Right renal pelvis (tissue), 4 donors: ENCODE measurements around the gene KCNG2. TPM values are rescaled to one million over a fixed set of nuclear protein-coding genes. Genes with fewer than 3 reads are reported as not detected.
"Not testable (repeated sequence)": the region's sequence is repeated elsewhere in the genome, so short reads cannot be mapped to it uniquely, and the experiment has no call there.

Source experiments
- DNase-seq, 4 donors: peaks; one replicate each; pipeline ENCODE4 v3.0.0-alpha.2; 2013; ENCODE audit warnings: low read depth in 4 of 4, low spot score in 3 of 4, missing footprints in 1 of 4
- polyA plus RNA-seq, 4 donors: library from polyadenylated mRNA; unstranded; fragments of 120-200 nt; gene quantifications; one replicate each; pipeline ENCODE4 v1.2.1, GENCODE V29; 2013; ENCODE audit not compliant: insufficient read length in 4 of 4

KCNG2 gene
- polyA plus RNA-seq, 4 donors = 0.13 to 0.52 (median 0.15) TPM

DNA sequence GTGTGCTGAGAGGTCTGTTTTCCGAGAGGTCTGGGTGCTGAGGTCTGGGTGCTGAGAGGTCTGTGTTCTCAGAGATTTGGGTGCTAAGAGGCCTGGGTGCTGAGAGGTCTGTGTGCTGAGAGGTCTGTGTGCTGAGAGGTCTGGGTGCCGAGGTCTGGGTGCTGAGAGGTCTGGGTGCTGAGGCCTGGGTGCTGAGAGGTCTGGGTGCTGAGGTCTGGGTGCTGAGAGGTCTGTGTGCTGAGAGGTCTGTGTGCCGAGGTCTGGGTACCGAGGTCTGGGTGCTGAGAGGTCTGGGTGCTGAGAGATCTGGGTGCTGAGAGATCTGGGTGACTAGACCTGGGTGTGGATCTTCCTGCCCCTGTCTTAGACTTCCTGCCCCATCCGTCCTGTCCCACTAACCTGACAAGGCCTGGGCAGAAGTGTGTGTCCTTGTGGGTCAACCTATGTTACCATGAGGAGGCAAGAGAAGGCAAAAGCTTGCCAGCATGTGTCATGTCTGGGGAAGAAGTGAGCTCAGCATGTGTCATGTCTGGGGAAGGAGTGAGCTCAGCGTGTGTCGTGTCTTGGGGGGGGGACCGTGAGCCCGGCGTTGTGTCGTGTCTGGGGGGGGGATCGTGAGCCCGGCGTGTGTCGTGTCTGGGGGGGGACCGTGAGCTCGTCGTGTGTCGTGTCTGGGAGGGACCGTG is 69.3 kb downstream of the KCNG2 start:
- DNase-seq = no peak

DNA sequence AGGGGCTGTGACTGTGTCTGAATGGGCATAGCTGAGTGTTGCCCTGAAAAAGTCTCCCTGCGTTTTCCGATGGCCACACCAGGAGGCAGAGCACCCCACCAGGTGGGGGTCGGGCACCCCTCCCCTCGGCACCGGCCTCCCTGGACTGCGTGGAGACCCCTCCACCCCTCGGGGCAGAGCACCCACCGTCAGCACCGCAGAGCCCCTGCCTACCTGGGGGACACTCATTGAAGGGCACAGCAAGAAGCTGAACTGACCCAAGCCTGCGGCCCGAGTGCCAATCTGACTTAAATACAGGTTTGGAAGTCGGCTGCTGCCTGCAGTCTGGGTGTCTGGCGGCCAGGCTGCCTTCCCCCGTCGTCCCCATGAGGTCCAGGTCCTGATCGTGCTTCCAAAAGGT is 69.9 kb downstream of the KCNG2 start:
- DNase-seq = no peak

DNA sequence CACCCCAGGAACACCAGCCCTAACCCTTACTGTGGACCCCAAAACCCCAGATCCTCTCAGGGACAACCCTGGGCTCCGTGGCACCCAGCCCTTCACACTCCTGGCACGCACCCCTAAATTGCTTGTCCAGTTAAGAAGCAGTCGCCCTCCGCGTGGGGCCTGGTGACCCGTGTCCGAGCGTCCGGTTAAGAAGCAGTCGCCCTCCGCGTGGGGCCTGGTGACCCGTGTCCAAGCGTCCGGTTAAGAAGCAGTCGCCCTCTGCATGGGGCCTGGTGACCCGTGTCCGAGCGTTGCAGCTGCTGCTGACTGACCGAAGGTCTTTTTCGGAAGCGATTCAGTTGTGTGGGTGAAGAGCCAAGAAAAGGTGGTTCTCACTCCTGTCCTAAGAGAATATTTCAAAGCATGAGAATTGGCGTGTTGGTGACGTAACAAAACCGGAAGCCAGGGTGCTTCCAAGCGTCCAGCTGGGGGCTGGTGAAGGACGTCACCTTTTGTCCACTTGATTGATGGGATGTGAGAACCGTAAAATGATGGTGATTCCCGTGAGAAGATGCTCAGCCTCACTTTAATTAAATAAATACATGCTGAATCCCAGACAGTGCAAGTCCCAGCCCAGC is 70.5 kb downstream of the KCNG2 start:
- DNase-seq = no peak

DNA sequence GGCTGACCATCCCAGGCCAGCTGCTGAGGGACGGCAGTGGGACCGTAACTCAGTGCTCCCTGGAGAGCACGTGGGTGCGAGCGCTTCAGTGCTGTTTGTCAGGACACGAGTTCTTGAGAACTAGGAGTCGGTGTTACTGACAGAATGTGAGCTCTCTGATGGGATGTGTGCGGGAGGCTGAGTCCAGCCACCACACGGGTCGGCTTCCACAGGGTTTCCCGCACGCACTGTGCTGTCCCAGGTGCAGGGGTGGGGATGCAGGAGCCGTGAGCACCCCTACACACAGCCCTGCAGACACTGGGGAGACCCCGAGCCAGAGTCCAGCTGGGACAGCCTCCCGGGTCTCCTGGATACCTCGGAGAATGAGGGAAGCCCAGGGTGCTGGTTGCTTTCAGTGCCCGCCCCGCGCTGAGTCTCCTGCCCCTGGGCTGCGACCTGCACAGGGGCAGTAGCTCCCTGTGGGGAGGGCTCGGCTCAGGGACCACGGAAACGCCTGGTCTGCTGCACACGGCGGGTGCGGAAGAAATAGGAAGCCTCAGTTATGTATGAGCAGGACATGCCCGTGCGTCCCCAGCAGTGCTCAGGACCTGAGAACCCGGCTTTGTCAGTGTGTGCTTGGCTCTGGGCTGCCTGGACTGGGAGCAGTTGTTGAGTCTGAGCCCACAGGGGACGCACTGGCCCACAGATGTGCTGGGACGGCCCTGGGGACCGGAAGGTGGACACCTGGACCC is 71.2 kb downstream of the KCNG2 start:
- DNase-seq = no peak

DNA sequence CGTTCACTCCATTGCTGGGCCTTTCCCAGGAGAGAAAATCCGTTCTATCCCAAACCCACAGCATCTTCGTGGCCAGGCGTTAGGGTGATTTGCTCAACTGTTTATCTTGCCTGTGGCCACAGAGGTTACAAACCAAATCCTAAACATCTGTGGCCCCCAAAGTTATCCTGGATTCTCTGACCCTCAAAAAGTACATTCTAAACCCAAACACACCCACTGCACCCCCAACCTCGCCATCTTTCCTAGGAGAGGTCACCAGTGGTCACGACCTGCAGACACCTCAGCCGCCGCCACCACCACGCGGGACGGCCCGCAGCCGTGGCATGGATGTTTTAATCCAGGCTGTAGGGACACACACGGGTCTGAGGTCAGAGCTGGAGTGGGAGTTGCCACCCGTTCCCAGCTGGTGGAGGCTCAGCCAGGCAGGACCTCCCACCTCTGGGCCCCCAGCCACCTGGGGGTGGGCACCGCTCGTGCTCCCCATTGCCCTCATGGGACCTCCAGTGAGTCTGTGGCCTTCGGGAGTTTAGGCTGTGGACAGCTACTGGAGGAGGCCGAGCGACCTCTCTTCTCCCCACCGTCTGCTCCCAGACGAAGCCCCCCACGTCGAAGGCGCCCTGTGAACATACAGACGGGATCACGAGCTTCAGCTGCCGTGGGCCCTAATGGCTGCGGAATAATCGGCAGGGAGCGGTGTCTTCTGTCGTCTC is 72.0 kb downstream of the KCNG2 start:
- no peak for DNase-seq

DNA sequence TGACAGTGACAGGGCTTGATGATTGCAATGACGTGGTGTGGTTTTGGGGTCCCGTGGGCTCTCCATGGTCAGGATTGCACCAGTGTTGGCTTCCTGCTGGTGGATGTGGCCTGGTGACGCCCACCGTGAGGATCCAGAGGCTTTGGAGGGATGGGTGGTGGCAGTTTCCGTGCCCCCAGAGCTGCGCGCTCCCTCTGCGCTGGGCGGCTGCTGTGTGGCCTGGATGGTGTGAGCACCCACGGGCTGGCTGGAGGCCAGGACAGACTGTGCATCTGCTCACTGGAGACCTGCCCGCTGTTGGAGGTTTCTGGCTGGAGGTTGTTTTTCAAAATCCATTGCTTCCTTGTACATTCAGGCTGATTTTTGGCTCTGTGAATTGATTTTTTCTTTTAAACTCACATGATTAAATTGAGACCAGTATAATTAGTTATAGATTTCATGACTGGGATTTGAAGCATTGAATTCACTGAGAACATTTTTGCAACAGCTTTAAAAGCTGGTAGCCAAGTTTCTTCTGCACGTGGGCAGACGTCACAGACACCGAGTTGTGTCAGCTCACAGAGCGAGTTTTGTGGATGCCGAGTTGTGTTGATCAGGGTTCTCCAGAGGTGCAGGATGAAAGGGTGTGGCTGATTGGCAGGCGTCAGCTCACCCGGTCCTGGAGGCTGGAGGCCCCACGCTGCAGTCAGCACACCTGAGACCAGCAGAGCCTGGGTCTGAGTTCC is 72.7 kb downstream of the KCNG2 start:
- no peak for DNase-seq

DNA sequence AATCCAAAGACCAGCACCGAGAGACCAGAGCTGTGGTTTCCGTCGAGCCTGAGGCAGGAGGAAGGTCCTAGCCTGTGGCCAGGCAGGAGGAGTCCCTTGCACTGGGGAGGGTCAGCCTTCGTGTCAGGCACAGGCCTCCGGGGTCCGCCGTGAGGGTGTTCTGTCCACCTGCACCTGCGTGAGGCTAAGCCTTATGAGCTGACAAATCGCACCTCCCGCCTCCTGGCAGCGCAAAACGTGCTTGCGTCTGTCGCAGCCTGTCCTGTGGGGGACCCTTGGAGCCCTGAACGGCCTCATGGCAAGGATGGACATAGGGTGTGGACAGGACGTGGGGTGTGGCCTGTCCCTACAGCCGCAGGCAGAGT is 73.3 kb downstream of the KCNG2 start:
- DNase-seq = no peak

DNA sequence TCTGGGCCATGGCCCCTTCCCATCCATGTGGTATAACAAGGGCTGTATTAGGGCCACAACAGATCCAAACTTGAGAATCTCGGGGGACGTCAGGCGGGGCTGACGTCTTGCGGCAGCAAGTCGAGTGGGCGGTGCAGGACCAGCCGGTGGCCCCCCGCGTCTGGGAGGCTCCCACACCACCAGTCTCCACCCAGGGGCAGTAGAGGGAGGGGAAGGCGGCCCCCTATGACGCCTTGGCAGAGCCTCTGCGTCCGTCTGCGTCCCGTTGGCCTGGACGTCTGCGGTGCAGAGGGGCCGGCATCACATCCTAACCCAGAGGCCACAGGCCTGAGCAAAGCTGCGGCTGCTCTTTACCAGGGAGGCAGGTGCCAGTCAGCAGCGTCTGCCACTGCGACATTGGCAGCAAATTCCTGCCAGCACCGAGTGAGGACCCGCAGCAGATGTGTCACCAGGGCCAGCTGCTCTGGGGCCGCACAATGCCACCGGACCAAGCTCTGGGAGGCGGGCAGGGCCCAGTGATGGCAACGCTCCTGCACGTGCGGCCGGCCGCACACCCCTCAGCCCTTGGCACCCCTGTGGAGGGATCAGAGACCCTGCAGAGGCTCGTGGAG is 73.8 kb downstream of the KCNG2 start:
- no peak for DNase-seq

DNA sequence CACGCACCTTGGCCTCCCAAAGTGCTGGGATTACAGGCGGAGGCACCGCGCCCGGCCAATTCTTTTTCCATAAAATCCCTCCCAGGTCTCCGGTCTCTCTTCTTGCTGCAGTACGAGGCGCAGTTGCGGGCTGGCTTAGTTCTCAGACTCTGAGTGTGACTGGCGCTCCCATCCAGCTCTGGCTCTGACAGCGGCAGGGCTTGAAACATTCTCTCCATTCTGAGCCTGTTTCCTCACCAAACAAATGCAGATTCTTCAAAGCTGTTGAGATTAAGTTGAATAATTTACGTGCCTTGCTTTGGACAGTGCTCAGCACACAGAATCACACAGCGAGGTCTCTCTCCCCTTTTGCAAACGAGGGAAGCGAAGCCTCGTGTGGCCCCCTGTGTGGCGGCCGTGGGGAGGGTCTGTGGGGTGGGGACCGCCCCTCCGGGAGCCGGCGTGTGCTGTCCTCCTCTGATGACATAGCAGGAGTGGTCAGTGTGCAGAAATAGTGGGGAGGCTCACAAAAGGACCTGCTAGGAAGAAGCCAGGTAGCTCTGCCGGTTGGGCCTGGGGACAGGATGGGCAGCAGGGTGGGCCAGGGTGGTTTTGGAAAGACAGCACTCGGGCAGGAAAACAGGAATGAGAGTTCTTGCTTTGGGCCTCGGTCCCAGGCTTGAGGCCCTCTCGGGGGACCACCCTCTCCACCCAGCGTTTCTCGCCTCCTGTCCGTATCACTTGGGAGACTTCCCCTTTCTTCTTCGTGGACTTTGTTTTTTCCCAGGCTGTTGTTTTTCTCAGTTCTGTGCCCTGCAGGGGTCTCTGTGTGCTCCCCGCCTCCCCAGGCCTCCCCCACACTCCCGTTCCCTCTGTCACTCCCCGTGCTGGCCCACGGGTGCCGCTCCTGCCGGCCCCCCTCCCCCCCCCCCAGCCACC is 75.0 kb downstream of the KCNG2 start:
- DNase-seq = no peak

DNA sequence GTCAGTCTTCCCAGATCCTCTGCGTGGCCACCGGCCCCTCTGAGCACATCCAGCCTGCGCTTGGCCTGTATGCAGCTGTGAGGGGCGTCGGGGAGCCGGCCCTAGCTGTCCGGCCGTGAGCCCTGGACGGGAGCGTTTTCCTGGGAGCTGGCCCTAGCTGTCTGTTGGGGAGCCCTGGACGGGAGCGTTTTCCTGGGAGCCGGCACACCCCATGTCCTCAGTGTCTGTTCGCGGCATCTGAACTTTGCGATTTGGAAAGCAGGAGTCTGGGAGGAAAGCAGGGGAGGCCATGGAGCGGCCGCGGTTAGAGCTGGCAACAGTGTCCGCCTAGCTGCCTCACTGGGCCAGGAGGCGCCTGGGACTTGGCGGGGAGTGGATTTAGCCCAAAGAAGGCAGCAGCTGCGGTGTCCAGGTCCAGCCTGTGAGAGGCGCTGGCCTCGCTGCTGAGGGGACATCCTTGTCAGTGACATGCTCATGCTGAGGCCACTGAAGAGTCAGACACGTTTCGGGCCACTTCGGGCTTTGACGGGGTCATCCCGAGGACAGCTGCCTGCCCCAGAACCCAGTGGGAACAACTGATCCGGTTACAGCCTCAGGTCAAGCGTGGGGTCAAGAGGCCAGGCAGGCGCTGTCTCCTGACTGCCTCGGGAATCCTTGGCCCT is 75.8 kb downstream of the KCNG2 start:
- no peak for DNase-seq

DNA sequence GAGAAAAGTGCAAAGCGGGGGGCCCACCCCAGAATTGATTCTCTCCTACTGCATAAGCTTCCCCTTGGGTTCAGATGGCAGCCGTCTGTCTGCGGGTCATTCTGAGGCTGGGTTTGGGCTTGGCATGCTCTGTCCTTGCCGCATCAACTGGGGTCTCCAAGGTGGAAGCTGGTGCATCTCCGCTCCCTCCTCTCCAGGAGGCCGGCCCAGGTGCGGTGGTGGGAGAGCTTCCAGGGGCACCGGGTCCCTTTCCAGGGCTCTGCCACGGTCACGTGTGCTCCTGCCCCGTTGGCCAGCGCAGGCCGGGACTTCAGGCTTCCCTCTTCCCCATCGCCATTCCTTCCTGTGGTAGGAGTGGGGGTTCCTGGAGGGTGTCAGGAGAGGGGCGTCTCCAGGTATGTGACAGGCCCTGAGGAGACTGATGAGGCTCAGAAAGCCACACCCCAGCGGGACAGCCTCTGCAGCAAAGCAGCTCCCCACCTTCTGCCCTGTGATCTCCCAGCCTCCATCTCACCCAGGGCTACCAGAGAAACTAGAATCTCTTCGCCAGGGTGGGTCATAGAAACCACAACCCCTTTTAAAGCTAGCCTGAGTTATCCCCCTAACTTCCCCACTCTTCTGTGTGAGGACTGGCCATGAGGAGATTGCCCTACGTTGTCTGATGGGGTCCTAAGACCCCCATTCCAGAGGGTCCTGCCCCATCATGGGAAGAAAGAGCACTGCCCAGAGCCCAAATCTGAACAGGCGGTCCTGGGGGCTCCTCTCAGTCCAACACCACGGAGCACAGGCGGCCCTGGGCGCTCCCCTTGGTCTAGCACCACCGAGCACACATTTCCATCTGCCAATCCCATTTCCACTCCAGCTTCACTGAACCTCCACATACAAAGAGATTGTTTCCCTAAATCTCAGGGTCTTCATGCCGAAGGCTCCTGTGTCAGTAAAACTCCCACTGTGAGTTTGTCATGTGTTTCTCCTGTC is 77.1 kb downstream of the KCNG2 start:
- no peak for DNase-seq

DNA sequence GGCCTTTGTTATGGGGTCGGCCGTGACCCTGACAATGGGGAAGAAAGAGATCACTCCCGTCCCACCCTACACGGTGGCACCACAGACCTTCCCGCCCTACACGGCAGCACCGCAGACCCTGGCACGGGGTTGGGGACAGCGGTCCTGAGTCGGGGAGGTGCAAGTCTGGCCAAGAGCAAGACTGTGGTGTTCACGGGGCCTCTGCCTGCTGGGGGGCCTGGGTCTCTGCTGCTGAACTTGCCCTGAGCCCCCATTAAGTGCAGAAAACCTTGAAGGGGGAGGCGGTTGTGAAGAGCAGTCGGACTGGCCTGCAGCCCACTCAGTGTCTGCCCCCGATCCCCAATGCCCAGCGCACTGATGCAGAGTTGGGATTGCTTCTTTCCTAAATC is 77.8 kb downstream of the KCNG2 start:
- DNase-seq = no peak

DNA sequence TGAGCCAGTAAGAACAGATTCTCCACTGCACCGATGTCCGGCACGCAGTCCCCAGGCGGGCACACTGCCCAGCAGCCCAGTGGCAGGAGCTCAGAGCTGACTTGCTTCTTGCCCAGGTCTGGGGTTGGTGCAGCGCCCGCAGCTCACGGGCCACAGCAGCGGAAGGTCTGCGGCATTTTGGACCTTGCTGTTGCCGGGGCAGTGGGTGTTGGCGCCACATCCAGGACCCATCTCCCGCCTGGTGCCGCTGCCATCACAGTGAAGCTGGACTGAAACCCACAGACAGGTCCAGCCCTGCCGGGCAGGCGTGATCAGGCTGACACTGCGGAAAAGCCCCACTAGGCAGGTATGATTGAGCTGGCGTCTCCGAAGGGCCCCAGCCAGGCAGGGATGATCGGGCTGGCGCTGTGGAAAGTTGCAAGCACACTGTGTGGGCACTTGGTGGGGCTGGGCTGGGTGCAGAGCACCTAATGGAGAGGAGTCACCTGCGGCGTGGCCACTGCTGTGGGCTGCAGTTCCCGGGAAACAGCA is 78.3 kb downstream of the KCNG2 start:
- no peak for DNase-seq

DNA sequence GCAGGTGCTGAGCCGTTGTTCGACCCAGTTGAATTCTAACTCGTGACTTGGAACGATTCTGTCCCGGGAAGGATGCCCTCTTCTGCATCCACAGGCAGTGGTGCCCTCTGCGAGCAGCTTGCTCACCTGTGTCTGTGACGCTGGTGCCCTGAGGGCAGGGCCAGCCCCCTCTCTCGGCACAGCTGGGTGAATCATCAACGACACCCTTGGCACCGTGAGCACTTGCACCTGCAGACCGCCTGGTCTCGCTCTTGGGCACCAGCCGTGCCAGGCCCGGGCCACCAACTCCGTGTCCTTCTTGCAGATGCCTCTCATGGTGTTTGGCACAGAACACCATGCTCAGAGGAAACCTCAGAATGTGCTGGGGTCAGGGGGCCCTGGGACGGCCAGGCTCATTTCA is 78.8 kb downstream of the KCNG2 start:
- DNase-seq = no peak

DNA sequence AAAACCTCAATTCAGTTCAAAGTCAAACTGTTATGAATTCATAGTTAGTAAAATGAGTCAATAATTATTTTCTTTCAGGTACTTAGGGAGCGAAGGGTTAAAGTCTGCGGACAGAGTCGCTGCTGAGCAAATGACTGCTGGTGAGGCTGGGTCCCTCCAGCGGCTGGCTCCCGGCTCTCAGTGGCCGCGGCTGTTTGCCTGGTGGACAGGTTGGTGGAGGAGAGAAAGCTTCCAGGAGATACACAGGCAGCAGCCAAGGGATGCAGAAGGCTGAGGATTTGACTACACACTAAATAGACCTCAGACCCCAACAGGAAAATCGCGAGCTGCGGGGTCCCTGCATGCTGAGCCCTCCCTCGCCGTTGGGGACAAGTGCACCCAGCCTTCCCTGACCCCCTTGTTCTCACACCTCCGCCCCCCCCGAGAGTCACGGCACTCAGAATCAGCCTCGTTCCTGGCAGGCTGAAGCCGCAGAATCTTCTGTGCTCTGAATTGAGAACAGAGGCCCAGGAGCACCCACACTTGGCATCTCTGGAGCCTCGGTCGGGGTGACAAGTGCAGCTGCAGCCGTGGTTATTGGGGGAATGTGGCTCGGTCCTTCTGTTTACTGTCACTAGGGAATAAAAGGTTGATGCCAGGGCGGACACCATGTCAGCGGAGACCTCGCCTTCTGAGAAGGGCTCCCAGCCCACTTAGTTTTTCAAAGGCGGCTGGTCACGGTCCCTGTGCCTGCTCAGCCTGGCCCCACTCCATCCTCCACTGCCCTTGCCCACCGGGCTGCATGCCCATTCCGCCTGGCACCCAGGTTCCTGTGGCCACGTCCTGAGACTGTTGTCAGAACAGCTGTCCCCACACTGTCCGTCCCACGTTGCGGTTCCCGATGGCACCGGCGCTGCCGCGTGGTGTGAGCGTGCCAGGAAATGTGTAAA is 79.7 kb downstream of the KCNG2 start:
- DNase-seq = no peak

DNA sequence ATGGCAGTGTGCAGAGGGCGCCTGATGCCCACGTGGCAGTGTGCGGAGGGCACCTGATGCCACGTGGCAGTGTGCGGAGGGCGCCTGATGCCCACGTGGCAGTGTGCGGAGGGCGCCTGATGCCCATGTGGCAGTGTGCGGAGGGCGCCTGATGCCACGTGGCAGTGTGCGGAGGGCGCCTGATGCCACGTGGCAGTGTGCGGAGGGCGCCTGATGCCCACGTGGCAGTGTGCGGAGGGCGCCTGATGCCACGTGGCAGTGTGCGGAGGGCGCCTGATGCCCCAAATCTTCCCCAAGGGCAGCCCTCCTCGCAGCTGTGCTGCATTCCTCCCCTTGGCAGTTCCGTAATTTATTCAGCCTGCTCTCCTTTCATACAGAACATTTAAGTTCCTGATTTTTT is 80.5 kb downstream of the KCNG2 start:
- not testable (repeated sequence) for DNase-seq
